Erythroblast (primary cell): ENCODE measurements around the gene HP1BP3.

Experiments used
- GATA1 ChIP-seq: IDR thresholded peaks from 2 replicates; pipeline ENCODE4 v1.6.1; 2011; ENCODE audit warnings: low read depth, mild to moderate bottlenecking, control low read depth, low read length, moderate library complexity
- POLR2A ChIP-seq: IDR thresholded peaks from 2 replicates; pipeline ENCODE4 v1.6.1; 2011; ENCODE audit warnings: mild to moderate bottlenecking, low read length

DNA sequence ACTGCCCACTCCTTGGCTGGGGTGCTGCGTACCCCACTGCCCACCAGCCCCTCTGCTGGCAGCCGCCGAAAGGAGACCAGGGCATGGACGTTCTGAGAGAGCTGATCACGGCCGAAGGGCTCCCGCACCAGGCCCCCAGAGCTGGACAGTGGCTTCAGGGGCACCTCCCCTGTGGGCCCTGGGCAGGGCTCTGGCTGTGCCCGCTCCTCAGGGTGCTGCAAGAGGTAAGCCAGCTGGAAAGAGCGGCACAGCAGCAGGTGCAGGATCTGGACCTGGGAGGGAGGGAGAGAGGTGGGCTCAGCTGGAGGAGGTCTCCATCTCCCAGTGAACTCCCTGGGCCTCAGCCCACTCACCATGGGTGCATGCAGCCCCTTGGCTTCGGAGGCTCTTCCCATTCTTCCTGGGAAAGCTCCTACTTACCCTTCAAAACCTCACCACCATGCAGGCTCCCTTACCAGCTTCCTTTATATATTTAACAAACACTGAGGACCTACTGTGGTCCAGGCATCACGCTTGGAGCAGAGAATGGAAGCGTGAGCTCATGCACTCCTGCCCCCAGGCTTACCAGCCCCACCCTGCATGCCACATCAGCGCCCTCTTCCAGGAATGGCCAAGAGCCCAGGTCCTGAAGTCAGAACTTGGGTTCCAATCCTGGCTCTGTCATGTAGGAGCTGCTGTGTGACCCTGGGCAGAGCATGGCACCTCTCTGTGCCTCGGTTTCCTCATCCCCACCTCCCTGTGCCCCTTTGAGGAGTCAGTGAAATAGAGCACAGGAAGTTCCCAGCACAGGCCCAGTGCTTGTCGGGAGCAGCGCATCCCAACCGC lies 62.5 kb downstream of the HP1BP3 start:
- no peak for TF ChIP-seq POLR2A
- no peak for TF ChIP-seq GATA1
